Measurements from ENCODE around the gene DDC.
"Not testable (repeated sequence)": the region's sequence is repeated elsewhere in the genome, so short reads cannot be mapped to it uniquely, and the experiment has no call there.

DNA sequence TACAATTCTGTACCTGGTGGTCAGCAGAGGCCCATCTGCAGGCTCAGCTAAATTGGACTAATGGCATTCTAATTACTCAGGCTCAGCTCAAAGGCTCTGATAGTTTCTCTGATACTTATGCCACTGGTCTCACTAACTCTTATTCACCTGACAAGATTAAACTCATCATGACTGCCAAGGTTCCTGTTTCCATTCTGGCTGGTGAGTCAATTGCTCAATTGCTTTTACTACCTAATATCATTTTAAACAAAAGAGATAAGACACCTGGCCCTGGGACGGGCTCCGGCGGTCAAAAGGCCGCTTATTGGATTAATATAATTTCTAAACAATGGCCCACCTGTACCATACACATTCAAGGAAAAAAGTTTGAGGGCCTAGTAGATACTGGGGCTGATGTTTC, 12.9 kb upstream of the DDC start:
- TF ChIP-seq, protein P1, sequence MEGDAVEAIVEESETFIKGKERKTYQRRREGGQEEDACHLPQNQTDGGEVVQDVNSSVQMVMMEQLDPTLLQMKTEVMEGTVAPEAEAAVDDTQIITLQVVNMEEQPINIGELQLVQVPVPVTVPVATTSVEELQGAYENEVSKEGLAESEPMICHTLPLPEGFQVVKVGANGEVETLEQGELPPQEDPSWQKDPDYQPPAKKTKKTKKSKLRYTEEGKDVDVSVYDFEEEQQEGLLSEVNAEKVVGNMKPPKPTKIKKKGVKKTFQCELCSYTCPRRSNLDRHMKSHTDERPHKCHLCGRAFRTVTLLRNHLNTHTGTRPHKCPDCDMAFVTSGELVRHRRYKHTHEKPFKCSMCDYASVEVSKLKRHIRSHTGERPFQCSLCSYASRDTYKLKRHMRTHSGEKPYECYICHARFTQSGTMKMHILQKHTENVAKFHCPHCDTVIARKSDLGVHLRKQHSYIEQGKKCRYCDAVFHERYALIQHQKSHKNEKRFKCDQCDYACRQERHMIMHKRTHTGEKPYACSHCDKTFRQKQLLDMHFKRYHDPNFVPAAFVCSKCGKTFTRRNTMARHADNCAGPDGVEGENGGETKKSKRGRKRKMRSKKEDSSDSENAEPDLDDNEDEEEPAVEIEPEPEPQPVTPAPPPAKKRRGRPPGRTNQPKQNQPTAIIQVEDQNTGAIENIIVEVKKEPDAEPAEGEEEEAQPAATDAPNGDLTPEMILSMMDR (IDR thresholded peaks at IDR 0.05; ENCODE audit: extremely low read depth in 1 of 2, insufficient read depth in 1 of 2, low read depth in 1 of 2, low read length in 2 of 2), result not testable (repeated sequence)
- not testable (repeated sequence) for TF ChIP-seq EZH2 (IDR thresholded peaks at IDR 0.05; ENCODE audit: borderline replicate concordance, low read depth, low read length, severe bottlenecking); POLR2A (IDR thresholded peaks at IDR 0.05; ENCODE audit: low read depth, low read length); MYC (IDR thresholded peaks at IDR 0.05; ENCODE audit: low read depth, low read length); POLR2AphosphoS5 (IDR thresholded peaks at IDR 0.05; ENCODE audit: insufficient read depth, low read depth, low read length); GATA2 (IDR thresholded peaks at IDR 0.05; ENCODE audit: insufficient read depth, insufficient read length, low read depth, low read length); FOS (IDR thresholded peaks at IDR 0.05; ENCODE audit: borderline replicate concordance, insufficient read depth, low read length)
- TF ChIP-seq, protein P2, sequence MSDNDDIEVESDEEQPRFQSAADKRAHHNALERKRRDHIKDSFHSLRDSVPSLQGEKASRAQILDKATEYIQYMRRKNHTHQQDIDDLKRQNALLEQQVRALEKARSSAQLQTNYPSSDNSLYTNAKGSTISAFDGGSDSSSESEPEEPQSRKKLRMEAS (IDR thresholded peaks at IDR 0.05; ENCODE audit: insufficient read depth, insufficient read length), result not testable (repeated sequence)
